Neural progenitor cell (in vitro differentiated cells): ENCODE data around the gene AEBP2. TPM values are rescaled to one million over a fixed set of nuclear protein-coding genes. Genes with fewer than 3 reads are reported as not detected.
"Not testable (repeated sequence)": the region's sequence is repeated elsewhere in the genome, so short reads cannot be mapped to it uniquely, and the experiment has no call there.

Source experiments
- DNase-seq: peaks from one replicate; pipeline ENCODE4 v3.0.0-alpha.2; 2016; ENCODE audit warnings: low spot score
- H2AFZ ChIP-seq: fragments of 200-600 bp; sonication (generic); replicated peaks from 2 replicates; pipeline ENCODE4 v1.6.1; 2016; ENCODE audit warnings: antibody characterized with exemption
- H3F3A ChIP-seq: fragments of 200-600 bp; sonication (generic); 2 replicates; pipeline ENCODE4 v1.6.1; 2016; ENCODE audit warnings: antibody characterized with exemption, low read depth
- H3K27ac ChIP-seq: fragments of 200-600 bp; sonication (generic); 2 replicates; pipeline ENCODE4 v1.5.1; 2016; ENCODE audit warnings: mild to moderate bottlenecking
- H3K27me3 ChIP-seq: fragments of 200-600 bp; sonication (generic); 2 replicates; pipeline ENCODE4 v1.6.1; 2016; ENCODE audit warnings: mild to moderate bottlenecking, moderate library complexity
- H3K36me3 ChIP-seq: fragments of 200-600 bp; sonication (generic); 2 replicates; pipeline ENCODE4 v1.5.1; 2016
- H3K4me1 ChIP-seq: fragments of 200-600 bp; sonication (generic); 2 replicates; pipeline ENCODE4 v1.6.1; 2016; ENCODE audit warnings: mixed run types
- H3K4me2 ChIP-seq: fragments of 200-600 bp; sonication (generic); 2 replicates; pipeline ENCODE4 v1.6.1; 2016
- H3K4me3 ChIP-seq: fragments of 200-600 bp; sonication (generic); 2 replicates; pipeline ENCODE4 v1.5.1; 2016
- H3K79me2 ChIP-seq: fragments of 200-600 bp; sonication (generic); 2 replicates; pipeline ENCODE4 v1.6.1; 2016; ENCODE audit warnings: low read depth
- H3K9ac ChIP-seq: fragments of 200-600 bp; sonication (generic); 2 replicates; pipeline ENCODE4 v1.6.1; 2016
- H3K9me3 ChIP-seq: fragments of 200-600 bp; sonication (generic); 2 replicates; pipeline ENCODE4 v1.5.1; 2016; ENCODE audit warnings: low read depth
- H4K20me1 ChIP-seq: fragments of 200-600 bp; sonication (generic); 2 replicates; pipeline ENCODE4 v1.6.1; 2016; ENCODE audit warnings: low read depth
- H3K27ac Mint-ChIP-seq: 3 replicates; pipeline ENCODE4 v1.8.0; 2021; ENCODE audit warnings: mixed read lengths
- H3K27me3 Mint-ChIP-seq: 2 replicates; pipeline ENCODE4 v1.8.0; 2022; ENCODE audit warnings: low read depth, mild to moderate bottlenecking, inconsistent platforms, moderate library complexity, mixed read lengths; ENCODE audit not compliant: insufficient read depth
- H3K36me3 Mint-ChIP-seq: 3 replicates; pipeline ENCODE4 v1.8.0; 2021; ENCODE audit warnings: mixed read lengths
- H3K4me1 Mint-ChIP-seq: 3 replicates; pipeline ENCODE4 v1.8.0; 2021; ENCODE audit warnings: mixed read lengths
- H3K4me3 Mint-ChIP-seq: 3 replicates; pipeline ENCODE4 v1.8.0; 2021; ENCODE audit warnings: mild to moderate bottlenecking, moderate library complexity, mixed read lengths
- H3K9me3 Mint-ChIP-seq: 3 replicates; pipeline ENCODE4 v1.8.0; 2020; ENCODE audit warnings: mixed read lengths
- EZH2 ChIP-seq: fragments of 200-600 bp; sonication (generic); IDR thresholded peaks from 2 replicates; pipeline ENCODE4 v1.6.1; 2017; ENCODE audit warnings: antibody characterized with exemption, mild to moderate bottlenecking, moderate library complexity
- EZH2phosphoT487 ChIP-seq: fragments of 200-600 bp; sonication (generic); IDR thresholded peaks from 2 replicates; pipeline ENCODE4 v1.6.1; 2017; ENCODE audit warnings: antibody characterized with exemption
- total RNA-seq: library from RNA; depleted of rRNA; stranded (reverse); fragments of >200 nt; gene quantifications from 2 replicates; pipeline ENCODE4 v1.2.3, GENCODE V29; 2015; ENCODE audit warnings: low replicate concordance
- TF ChIP-seq, protein P1 (sequence below): fragments of 200-600 bp; sonication (generic); IDR thresholded peaks from 2 replicates; pipeline ENCODE4 v1.5.1; 2017; ENCODE audit warnings: antibody characterized with exemption, mild to moderate bottlenecking

The AEBP2 gene
- total RNA-seq, 1 donor from 2014 or later = 34.0 TPM

DNA sequence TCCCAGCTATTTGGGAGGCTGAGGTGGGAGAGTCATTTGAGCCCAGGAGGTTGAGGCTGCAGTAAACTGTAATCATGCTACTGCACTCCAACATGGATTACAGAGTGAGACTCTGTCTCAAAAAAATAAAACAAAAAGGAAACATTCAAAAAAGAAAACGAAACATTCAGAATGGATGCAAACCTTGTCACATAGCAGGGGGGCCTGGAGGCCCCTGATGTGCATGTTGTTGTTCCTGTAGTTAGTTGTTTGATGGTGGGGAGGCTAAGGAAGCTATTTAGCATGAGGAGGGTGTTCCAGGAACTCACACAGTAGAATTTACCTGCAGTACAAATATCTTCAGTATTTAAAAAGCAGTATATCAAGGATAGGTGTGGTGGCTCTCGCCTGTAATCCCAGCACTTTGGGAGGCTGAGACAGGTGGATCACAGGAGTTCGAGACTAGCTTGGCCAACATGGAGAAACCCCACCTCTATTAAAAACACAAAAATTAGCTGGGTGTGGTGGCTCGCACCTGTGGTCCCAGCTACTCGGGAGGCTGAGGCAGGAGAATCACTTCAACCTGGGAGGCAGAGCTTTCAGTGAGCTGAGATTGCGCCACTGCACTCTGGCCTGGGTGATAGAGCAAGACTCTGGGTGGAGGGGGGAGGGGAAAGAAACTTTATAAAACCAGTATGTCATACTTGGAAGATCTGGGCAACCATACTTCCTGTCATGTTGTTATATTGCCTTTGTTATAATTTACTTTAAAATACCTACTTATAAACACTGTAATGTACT lies 17.6 kb upstream of the AEBP2 start:
- no peaks in the 10 kb centered on the region for H3K4me1 ChIP-seq
- H3K9ac ChIP-seq = no peak overlapping the region
- TF ChIP-seq EZH2phosphoT487 (no peak), EZH2 (no peak)
- TF ChIP-seq, protein P1, sequence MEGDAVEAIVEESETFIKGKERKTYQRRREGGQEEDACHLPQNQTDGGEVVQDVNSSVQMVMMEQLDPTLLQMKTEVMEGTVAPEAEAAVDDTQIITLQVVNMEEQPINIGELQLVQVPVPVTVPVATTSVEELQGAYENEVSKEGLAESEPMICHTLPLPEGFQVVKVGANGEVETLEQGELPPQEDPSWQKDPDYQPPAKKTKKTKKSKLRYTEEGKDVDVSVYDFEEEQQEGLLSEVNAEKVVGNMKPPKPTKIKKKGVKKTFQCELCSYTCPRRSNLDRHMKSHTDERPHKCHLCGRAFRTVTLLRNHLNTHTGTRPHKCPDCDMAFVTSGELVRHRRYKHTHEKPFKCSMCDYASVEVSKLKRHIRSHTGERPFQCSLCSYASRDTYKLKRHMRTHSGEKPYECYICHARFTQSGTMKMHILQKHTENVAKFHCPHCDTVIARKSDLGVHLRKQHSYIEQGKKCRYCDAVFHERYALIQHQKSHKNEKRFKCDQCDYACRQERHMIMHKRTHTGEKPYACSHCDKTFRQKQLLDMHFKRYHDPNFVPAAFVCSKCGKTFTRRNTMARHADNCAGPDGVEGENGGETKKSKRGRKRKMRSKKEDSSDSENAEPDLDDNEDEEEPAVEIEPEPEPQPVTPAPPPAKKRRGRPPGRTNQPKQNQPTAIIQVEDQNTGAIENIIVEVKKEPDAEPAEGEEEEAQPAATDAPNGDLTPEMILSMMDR = no peak
- Mint-ChIP-seq H3K27me3 (peaks cover 3% of the 10 kb centered on the region), H3K4me3 (no peak overlapping the region), H3K36me3 (no peaks in the 10 kb centered on the region), H3K27ac (no peak overlapping the region), H3K4me1 (no peaks in the 10 kb centered on the region), H3K9me3 (peaks cover 3% of the 10 kb centered on the region)
- no peaks in the 10 kb centered on the region for H4K20me1 ChIP-seq
- no peak overlapping the region for H2AFZ ChIP-seq
- no peak overlapping the region for H3K4me3 ChIP-seq
- no peaks in the 10 kb centered on the region for H3K9me3 ChIP-seq
- no peak for DNase-seq
- H3K27ac ChIP-seq = no peak overlapping the region
- H3F3A ChIP-seq = no peaks in the 10 kb centered on the region
- H3K27me3 ChIP-seq = no peaks in the 10 kb centered on the region
- H3K79me2 ChIP-seq = no peaks in the 10 kb centered on the region
- H3K36me3 ChIP-seq = no peaks in the 10 kb centered on the region
- no peak overlapping the region for H3K4me2 ChIP-seq

DNA sequence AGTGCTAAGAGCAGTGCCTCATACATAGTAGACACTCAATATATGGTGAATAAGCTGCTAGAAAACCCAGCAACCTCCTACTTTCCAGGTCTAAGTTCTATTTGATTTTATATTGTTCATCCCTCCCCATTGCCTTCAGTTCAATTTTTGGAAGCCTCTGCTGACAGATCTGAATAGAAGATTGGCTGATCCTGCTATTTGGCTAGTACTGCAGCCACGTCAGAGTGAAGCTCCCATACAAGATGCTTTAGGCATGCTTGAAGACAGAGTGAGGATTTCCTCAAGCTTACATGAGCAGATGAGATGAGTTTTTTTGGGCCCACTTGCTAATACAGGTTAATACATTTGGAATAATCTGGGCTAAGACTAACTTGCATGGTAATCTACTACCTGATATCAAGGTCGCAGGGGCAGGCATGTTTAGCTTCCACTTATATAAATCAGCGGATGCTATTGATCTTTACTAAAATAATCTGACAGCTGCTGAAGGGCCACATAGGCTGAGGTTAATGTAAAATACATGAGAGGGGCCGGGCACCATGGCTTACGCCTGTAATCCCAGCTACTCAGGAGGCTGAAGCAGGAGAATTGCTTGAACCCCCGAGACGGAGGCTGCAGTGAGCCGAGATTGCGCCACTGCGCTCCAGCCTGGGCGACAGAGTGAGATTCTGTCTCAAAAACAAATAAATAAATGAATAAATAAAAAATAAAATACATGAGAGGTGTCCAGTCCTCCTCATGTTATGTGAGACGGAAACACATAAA lies 15.9 kb upstream of the AEBP2 start:
- Mint-ChIP-seq H3K4me3 (no peak overlapping the region), H3K9me3 (peaks cover 7% of the 10 kb centered on the region), H3K27ac (no peak overlapping the region), H3K36me3 (peaks cover 2% of the 10 kb centered on the region), H3K27me3 (peaks cover 3% of the 10 kb centered on the region), H3K4me1 (no peaks in the 10 kb centered on the region)
- Histone ChIP-seq H2AFZ (no peak overlapping the region), H3K4me2 (no peak overlapping the region), H3K36me3 (no peaks in the 10 kb centered on the region), H3K9me3 (no peaks in the 10 kb centered on the region), H3K4me1 (no peaks in the 10 kb centered on the region), H3K9ac (no peak overlapping the region), H3K27ac (no peak overlapping the region), H3F3A (no peaks in the 10 kb centered on the region), H4K20me1 (no peaks in the 10 kb centered on the region), H3K4me3 (no peak overlapping the region), H3K79me2 (no peaks in the 10 kb centered on the region), H3K27me3 (no peaks in the 10 kb centered on the region)
- no peak for DNase-seq
- no peak for TF ChIP-seq EZH2
- TF ChIP-seq EZH2phosphoT487 = no peak
- TF ChIP-seq, protein P1 = no peak

DNA sequence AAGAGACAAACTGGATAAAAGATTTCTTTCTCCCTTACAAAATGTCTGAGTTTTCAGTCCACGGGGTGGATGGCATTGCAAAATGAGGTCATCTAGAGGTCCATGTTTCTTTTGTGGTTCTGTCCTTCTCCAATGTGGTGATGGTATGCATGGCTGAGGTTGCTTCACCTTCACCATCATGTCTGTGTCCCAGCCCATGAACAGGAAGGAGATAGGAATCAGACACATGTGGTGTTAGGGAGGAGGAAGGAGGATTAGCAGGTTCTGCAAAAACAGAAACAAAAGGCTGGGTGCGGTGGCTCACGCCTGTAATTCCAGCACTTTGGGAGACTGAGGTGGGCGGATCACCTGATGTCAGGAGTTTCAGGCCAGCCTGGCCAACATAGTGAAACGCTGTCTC lies 11.0 kb upstream of the AEBP2 start:
- Mint-ChIP-seq H3K27ac (no peak overlapping the region), H3K36me3 (peaks cover 2% of the 10 kb centered on the region), H3K9me3 (peaks cover 7% of the 10 kb centered on the region), H3K27me3 (peaks cover 6% of the 10 kb centered on the region), H3K4me3 (no peak overlapping the region), H3K4me1 (peaks cover 4% of the 10 kb centered on the region)
- H3K27me3 ChIP-seq = no peaks in the 10 kb centered on the region
- no peak for TF ChIP-seq EZH2
- TF ChIP-seq EZH2phosphoT487 = no peak
- TF ChIP-seq, protein P1 = no peak
- no peak overlapping the region for H3K4me3 ChIP-seq
- no peak overlapping the region for H3K4me2 ChIP-seq
- no peak overlapping the region for H3K9ac ChIP-seq
- no peaks in the 10 kb centered on the region for H3K79me2 ChIP-seq
- H4K20me1 ChIP-seq = no peaks in the 10 kb centered on the region
- no peak overlapping the region for H3K27ac ChIP-seq
- no peaks in the 10 kb centered on the region for H3F3A ChIP-seq
- no peaks in the 10 kb centered on the region for H3K9me3 ChIP-seq
- no peak for DNase-seq
- no peak overlapping the region for H2AFZ ChIP-seq
- peaks cover 4% of the 10 kb centered on the region for H3K4me1 ChIP-seq
- H3K36me3 ChIP-seq = no peaks in the 10 kb centered on the region

DNA sequence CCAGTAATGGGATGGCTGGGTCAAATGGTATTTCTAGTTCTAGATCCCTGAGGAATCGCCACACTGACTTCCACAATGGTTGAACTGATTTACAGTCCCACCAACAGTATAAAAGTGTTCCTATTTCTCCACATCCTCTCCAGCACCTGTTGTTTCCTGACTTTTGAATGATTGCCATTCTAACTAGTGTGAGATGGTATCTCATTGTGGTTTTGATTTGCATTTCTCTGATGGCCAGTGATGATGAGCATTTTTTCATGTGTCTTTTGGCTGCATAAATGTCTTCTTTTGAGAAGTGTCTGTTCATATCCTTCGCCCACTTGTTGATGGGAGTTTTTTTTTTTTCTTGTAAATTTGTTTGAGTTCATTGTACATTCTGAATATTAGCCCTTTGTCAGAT lies 9.8 kb upstream of the AEBP2 start:
- H3K79me2 ChIP-seq, H3K4me1 ChIP-seq, H3K9me3 ChIP-seq, H3K9me3 Mint-ChIP-seq, H3K27ac ChIP-seq, DNase-seq, H3K9ac ChIP-seq, H2AFZ ChIP-seq, H3K4me3 Mint-ChIP-seq, H3K27me3 ChIP-seq, H3K4me3 ChIP-seq, H3K27ac Mint-ChIP-seq, H4K20me1 ChIP-seq, H3K4me2 ChIP-seq, H3K27me3 Mint-ChIP-seq, H3K36me3 ChIP-seq, H3K36me3 Mint-ChIP-seq, H3K4me1 Mint-ChIP-seq, H3F3A ChIP-seq: not testable (repeated sequence)
